ENCODE results near the gene KRT20. TPM values are rescaled to one million over a fixed set of nuclear protein-coding genes. Genes with fewer than 3 reads are reported as not detected.

The KRT20 gene
- polyA plus RNA-seq, 2 of the 4 experiments (the other 2 are of a cell fraction) = 0.28 TPM; not detected in 1

DNA sequence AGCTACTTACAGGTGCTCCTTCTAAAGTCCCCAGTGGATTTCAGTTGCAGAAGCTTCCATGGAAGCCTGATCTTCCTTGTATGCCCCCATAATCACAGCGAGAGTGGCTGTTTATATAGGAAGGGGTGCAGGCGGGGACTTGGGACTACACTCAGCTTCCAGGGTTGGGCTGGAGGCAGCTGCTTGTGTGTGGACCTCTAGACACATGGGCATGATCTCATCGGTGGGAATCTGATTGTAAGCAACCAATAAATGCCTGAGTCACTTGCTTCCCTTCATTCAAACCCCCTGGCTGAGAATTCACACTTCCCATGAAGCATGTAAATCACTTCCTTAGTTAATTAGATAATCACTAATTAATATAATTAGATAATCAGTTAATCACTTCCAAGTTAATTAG is 1.0 kb upstream of the KRT20 start (continued):
- no peak for TF ChIP-seq CBX8 (IDR thresholded peaks at IDR 0.05)
- no peak for TF ChIP-seq ZNF302 (CRISPR knock-in tag; IDR thresholded peaks at IDR 0.05)

DNA sequence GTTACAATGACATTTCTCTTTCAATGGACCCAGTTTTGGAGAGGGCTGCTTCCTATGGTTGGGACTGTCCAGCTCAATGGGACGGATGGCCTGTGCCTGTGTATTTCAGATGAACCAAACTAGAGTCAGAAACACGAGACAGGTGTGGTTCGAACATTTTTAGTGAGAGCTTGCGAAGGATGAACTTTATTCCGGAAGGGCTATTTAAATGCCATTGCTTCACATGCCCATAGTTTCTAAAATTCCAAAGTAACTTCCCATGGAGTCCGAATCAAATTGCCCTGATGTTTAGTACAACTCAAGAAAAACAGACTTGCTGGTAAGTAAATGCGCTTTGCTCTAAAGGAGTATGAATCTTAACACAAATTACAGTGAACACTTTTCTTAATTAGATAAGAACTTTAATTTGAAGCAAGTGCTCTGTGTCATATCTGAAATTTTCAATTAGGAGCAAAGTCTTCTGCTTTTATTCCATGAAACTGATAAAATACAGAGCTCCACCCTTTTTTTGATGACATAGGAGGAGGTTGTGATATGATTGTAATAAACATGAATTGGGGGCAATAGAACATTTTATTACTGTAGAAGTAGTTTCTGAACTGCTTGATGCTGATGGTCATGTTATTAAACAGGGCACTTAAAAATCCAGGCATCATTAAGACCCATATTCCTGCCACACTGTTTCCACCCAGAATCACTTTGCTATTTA is 1.3 kb downstream of the KRT20 start:
- Histone ChIP-seq H3K4me2 (no peak overlapping the region), H3K27ac (no peak overlapping the region), H3K4me1 (peaks cover 11% of the 10 kb centered on the region), H3K4me3 (no peak overlapping the region), H3K9me3 (no peaks in the 10 kb centered on the region)
- WGBS (ENCODE audit: missing lambda C conversion rate) = 90% methylated on average over 7 of the region's 7 CpGs
- DNase-seq (ENCODE audit: low read depth in 1 of 2, low spot score in 1 of 2) (no peak), FAIRE-seq (peak; percentile 73), ATAC-seq (no peak)
- POLR2A ChIA-PET = no interaction called here
- no peak for TF ChIP-seq NFE2L2 (conservative IDR thresholded peaks at IDR 0.05; ENCODE audit: low read length)
- CTCF ChIA-PET = interaction anchor here (0.9 to 6.0 kb wide), 11 partner anchors 8 to 779 kb away, joined by 3 to 35 read pairs (median 5); partner anchors contain the start of gene KRT19

DNA sequence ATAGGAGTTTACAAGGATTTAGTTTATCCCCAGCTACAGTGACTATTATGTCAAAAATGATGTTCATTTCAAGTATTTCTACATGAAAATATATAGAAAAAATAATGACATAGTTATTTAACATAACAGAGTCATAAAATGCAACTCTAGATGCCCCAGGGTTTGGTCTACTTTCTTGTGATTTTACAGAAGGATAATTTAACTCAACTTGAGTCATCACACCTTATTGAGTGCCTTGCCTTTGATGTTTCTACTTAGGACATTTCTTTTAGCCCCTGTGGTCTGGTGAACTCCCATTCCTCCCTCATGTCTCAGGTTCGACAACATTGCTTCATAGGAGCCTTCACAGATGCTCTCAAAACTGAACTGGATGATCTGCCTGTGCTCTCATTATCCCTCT is 2.0 kb downstream of the KRT20 start:
- Histone ChIP-seq H3K4me2 (no peak overlapping the region), H3K4me3 (no peak overlapping the region), H3K27ac (no peak overlapping the region), H3K9me3 (no peaks in the 10 kb centered on the region), H3K4me1 (peaks cover 3% of the 10 kb centered on the region)
- FAIRE-seq = peak; percentile 39
- no peak for DNase-seq (ENCODE audit: low read depth in 1 of 2, low spot score in 1 of 2)
- no peak for ATAC-seq
- POLR2A ChIA-PET = no interaction called here
- CTCF ChIA-PET = interaction anchor here (6.0 kb wide), 1 partner anchor 25 kb away, joined by 35 read pairs; no protein-coding TSS in a partner anchor
- TF ChIP-seq EHMT2 (IDR thresholded peaks at IDR 0.05; ENCODE audit: low read depth) (no peak), GATA3 (IDR thresholded peaks at IDR 0.05; ENCODE audit: borderline replicate concordance) (no peak), ESRRA (IDR thresholded peaks at IDR 0.05; ENCODE audit: borderline replicate concordance, low read length) (no peak), EP300 (IDR thresholded peaks at IDR 0.05) (no peak), HEYL (CRISPR knock-in tag; IDR thresholded peaks at IDR 0.05) (no peak), NR3C1 (IDR thresholded peaks at IDR 0.05) (no peak), RNF2 (IDR thresholded peaks at IDR 0.05; ENCODE audit: borderline replicate concordance, low read depth) (no peak), NPAS2 (CRISPR knock-in tag; IDR thresholded peaks at IDR 0.05; ENCODE audit: borderline replicate concordance) (no peak), SREBF2 (IDR thresholded peaks at IDR 0.05) (no peak), RFX5 (IDR thresholded peaks at IDR 0.05) (no peak)
- TF ChIP-seq, protein P1, sequence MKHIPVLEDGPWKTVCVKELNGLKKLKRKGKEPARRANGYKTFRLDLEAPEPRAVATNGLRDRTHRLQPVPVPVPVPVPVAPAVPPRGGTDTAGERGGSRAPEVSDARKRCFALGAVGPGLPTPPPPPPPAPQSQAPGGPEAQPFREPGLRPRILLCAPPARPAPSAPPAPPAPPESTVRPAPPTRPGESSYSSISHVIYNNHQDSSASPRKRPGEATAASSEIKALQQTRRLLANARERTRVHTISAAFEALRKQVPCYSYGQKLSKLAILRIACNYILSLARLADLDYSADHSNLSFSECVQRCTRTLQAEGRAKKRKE (CRISPR knock-in tag; IDR thresholded peaks at IDR 0.05; ENCODE audit: low read depth) = no peak
- TF ChIP-seq, protein P2, sequence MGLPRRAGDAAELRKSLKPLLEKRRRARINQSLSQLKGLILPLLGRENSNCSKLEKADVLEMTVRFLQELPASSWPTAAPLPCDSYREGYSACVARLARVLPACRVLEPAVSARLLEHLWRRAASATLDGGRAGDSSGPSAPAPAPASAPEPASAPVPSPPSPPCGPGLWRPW (IDR thresholded peaks at IDR 0.05) = no peak
- TF ChIP-seq, protein P3, sequence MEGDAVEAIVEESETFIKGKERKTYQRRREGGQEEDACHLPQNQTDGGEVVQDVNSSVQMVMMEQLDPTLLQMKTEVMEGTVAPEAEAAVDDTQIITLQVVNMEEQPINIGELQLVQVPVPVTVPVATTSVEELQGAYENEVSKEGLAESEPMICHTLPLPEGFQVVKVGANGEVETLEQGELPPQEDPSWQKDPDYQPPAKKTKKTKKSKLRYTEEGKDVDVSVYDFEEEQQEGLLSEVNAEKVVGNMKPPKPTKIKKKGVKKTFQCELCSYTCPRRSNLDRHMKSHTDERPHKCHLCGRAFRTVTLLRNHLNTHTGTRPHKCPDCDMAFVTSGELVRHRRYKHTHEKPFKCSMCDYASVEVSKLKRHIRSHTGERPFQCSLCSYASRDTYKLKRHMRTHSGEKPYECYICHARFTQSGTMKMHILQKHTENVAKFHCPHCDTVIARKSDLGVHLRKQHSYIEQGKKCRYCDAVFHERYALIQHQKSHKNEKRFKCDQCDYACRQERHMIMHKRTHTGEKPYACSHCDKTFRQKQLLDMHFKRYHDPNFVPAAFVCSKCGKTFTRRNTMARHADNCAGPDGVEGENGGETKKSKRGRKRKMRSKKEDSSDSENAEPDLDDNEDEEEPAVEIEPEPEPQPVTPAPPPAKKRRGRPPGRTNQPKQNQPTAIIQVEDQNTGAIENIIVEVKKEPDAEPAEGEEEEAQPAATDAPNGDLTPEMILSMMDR (IDR thresholded peaks at IDR 0.05) = no peak
- WGBS (ENCODE audit: missing lambda C conversion rate) = 68% methylated on average over 1 of the region's 1 CpG

DNA sequence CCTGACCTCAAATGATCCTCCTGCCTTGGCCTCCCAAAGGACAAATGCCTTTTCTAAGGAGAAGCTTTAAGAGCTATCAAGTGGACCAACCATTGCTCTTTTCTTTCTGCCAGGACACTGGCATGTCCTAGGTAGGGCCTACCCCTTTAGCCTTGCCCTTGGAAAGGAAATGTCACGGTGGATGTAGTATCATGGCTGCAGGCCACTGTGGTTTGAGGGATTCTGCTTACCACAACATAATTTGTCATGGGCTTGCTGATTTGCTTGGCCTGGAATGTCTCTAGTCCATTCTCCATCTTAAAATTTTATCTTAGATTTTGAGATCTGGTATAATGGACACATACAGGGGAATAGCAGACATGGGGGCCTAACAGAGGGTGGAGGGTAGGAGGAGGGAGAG is 6.0 kb downstream of the KRT20 start:
- H3K4me2 ChIP-seq = no peak overlapping the region
- ATAC-seq (no peak), FAIRE-seq (no peak), DNase-seq (ENCODE audit: low read depth in 1 of 2, low spot score in 1 of 2) (no peak)
- no peaks in the 10 kb centered on the region for H3K9me3 ChIP-seq
- 92% methylated on average over 1 of the region's 1 CpG for WGBS (ENCODE audit: missing lambda C conversion rate)
- CTCF ChIA-PET = interaction anchor here (1.5 to 4.5 kb wide), 3 partner anchors 18 to 670 kb away, joined by 4 to 19 read pairs (median 12); no protein-coding TSS in a partner anchor
- H3K27ac ChIP-seq = no peak overlapping the region
- POLR2A ChIA-PET = no interaction called here
- no peaks in the 10 kb centered on the region for H3K4me1 ChIP-seq
- H3K4me3 ChIP-seq = no peak overlapping the region
- TF ChIP-seq NFE2L2 (conservative IDR thresholded peaks at IDR 0.05; ENCODE audit: low read length) (no peak), CHD4 (IDR thresholded peaks at IDR 0.05; ENCODE audit: borderline replicate concordance) (no peak), NR3C1 (IDR thresholded peaks at IDR 0.05) (no peak), HOXB13 (CRISPR knock-in tag; IDR thresholded peaks at IDR 0.05; ENCODE audit: low read depth) (no peak), ZFP36 (IDR thresholded peaks at IDR 0.05; ENCODE audit: borderline replicate concordance, partially characterized antibody) (no peak), ZNF302 (CRISPR knock-in tag; IDR thresholded peaks at IDR 0.05) (no peak), KDM5A (IDR thresholded peaks at IDR 0.05) (no peak), TP53 (CRISPR knock-in tag; IDR thresholded peaks at IDR 0.05) (no peak), TFCP2L1 (CRISPR knock-in tag; IDR thresholded peaks at IDR 0.05) (no peak), MAZ (IDR thresholded peaks at IDR 0.05; ENCODE audit: borderline replicate concordance, low read depth, low read length) (no peak)
- TF ChIP-seq, protein P1 (CRISPR knock-in tag; IDR thresholded peaks at IDR 0.05; ENCODE audit: low read depth) = no peak
- TF ChIP-seq, protein P4, sequence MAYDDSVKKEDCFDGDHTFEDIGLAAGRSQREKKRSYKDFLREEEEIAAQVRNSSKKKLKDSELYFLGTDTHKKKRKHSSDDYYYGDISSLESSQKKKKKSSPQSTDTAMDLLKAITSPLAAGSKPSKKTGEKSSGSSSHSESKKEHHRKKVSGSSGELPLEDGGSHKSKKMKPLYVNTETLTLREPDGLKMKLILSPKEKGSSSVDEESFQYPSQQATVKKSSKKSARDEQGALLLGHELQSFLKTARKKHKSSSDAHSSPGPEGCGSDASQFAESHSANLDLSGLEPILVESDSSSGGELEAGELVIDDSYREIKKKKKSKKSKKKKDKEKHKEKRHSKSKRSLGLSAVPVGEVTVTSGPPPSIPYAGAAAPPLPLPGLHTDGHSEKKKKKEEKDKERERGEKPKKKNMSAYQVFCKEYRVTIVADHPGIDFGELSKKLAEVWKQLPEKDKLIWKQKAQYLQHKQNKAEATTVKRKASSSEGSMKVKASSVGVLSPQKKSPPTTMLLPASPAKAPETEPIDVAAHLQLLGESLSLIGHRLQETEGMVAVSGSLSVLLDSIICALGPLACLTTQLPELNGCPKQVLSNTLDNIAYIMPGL (CRISPR knock-in tag; IDR thresholded peaks at IDR 0.05; ENCODE audit: borderline replicate concordance) = no peak
- TF ChIP-seq, protein P5, sequence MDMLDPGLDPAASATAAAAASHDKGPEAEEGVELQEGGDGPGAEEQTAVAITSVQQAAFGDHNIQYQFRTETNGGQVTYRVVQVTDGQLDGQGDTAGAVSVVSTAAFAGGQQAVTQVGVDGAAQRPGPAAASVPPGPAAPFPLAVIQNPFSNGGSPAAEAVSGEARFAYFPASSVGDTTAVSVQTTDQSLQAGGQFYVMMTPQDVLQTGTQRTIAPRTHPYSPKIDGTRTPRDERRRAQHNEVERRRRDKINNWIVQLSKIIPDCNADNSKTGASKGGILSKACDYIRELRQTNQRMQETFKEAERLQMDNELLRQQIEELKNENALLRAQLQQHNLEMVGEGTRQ (IDR thresholded peaks at IDR 0.05) = no peak
